HEK293 (cell line): ENCODE data around the gene SGSM2.

Source experiments
- BCL11B ChIP-seq: fragments of 450-650 bp; formaldehyde crosslinking; IDR thresholded peaks from 2 replicates; pipeline ENCODE4 v1.5.1; 2016; ENCODE audit warnings: low read depth, missing biosample characterization, missing genetic modification characterization
- GLI2 ChIP-seq: fragments of 450-650 bp; formaldehyde crosslinking; IDR thresholded peaks from 2 replicates; pipeline ENCODE4; 2017; ENCODE audit warnings: missing biosample characterization, missing genetic modification characterization, low read depth, borderline replicate concordance
- GLIS1 ChIP-seq: fragments of 450-650 bp; formaldehyde crosslinking; IDR thresholded peaks from 2 replicates; pipeline ENCODE4 v1.5.1; 2016; ENCODE audit warnings: missing biosample characterization, missing genetic modification characterization
- GLIS2 ChIP-seq: fragments of 450-650 bp; formaldehyde crosslinking; IDR thresholded peaks from 2 replicates; pipeline ENCODE4 v1.5.1; 2016; ENCODE audit warnings: missing biosample characterization, missing genetic modification characterization
- HIC1 ChIP-seq: fragments of 450-650 bp; formaldehyde crosslinking; IDR thresholded peaks from 2 replicates; pipeline ENCODE4 v1.5.1; 2016; ENCODE audit warnings: missing biosample characterization, missing genetic modification characterization
- KLF8 ChIP-seq: fragments of 450-650 bp; formaldehyde crosslinking; IDR thresholded peaks from 2 replicates; pipeline ENCODE4 v1.5.1; 2016; ENCODE audit warnings: missing biosample characterization, missing genetic modification characterization
- KLF9 ChIP-seq: fragments of 450-650 bp; formaldehyde crosslinking; IDR thresholded peaks from 2 replicates; pipeline ENCODE4 v1.5.1; 2016; ENCODE audit warnings: missing biosample characterization, missing genetic modification characterization, low read depth
- OSR2 ChIP-seq: fragments of 450-650 bp; formaldehyde crosslinking; IDR thresholded peaks from 2 replicates; pipeline ENCODE4 v1.5.1; 2016; ENCODE audit warnings: missing biosample characterization, missing genetic modification characterization
- OVOL3 ChIP-seq: fragments of 450-650 bp; formaldehyde crosslinking; IDR thresholded peaks from 2 replicates; pipeline ENCODE4 v1.5.1; 2016; ENCODE audit warnings: missing biosample characterization, missing genetic modification characterization
- SETDB1 ChIP-seq: IDR thresholded peaks from one replicate; pipeline ENCODE4 v1.6.1; 2017; ENCODE audit warnings: mild to moderate bottlenecking, low read length, moderate library complexity, mixed read lengths; ENCODE audit not compliant: insufficient read length
- YY1 ChIP-seq: fragments of 450-650 bp; formaldehyde crosslinking; IDR thresholded peaks from 2 replicates; pipeline ENCODE4 v1.5.1; 2018; ENCODE audit warnings: missing biosample characterization, missing genetic modification characterization
- ZBTB17 ChIP-seq: fragments of 450-650 bp; formaldehyde crosslinking; IDR thresholded peaks from 2 replicates; pipeline ENCODE4 v1.5.1; 2016; ENCODE audit warnings: missing biosample characterization, missing genetic modification characterization
- ZBTB6 ChIP-seq: fragments of 450-650 bp; formaldehyde crosslinking; IDR thresholded peaks from 2 replicates; pipeline ENCODE4 v1.5.1; 2017; ENCODE audit warnings: missing biosample characterization, missing genetic modification characterization
- ZBTB8A ChIP-seq: fragments of 450-650 bp; formaldehyde crosslinking; IDR thresholded peaks from 2 replicates; pipeline ENCODE4 v1.5.1; 2016; ENCODE audit warnings: missing biosample characterization, missing genetic modification characterization
- ZEB2 ChIP-seq: fragments of 450-650 bp; formaldehyde crosslinking; IDR thresholded peaks from 2 replicates; pipeline ENCODE4 v1.5.1; 2016; ENCODE audit warnings: missing biosample characterization, missing genetic modification characterization
- ZNF121 ChIP-seq: fragments of 450-650 bp; formaldehyde crosslinking; IDR thresholded peaks from 2 replicates; pipeline ENCODE4 v1.5.1; 2016; ENCODE audit warnings: missing biosample characterization, missing genetic modification characterization
- ZNF248 ChIP-seq: fragments of 450-650 bp; formaldehyde crosslinking; IDR thresholded peaks from 2 replicates; pipeline ENCODE4 v1.5.1; 2017; ENCODE audit warnings: missing biosample characterization, missing genetic modification characterization
- ZNF394 ChIP-seq: fragments of 450-650 bp; formaldehyde crosslinking; IDR thresholded peaks from 2 replicates; pipeline ENCODE4 v1.5.1; 2016; ENCODE audit warnings: missing biosample characterization, missing genetic modification characterization, mild to moderate bottlenecking, moderate library complexity, borderline replicate concordance
- ZNF558 ChIP-seq: fragments of 450-650 bp; formaldehyde crosslinking; IDR thresholded peaks from 2 replicates; pipeline ENCODE4 v1.5.1; 2016; ENCODE audit warnings: missing biosample characterization, missing genetic modification characterization
- ZNF580 ChIP-seq: fragments of 450-650 bp; formaldehyde crosslinking; IDR thresholded peaks from 2 replicates; pipeline ENCODE4 v1.5.1; 2016; ENCODE audit warnings: missing biosample characterization, missing genetic modification characterization
- ZNF610 ChIP-seq: fragments of 450-650 bp; formaldehyde crosslinking; IDR thresholded peaks from 2 replicates; pipeline ENCODE4 v1.5.1; 2016; ENCODE audit warnings: missing biosample characterization, missing genetic modification characterization, borderline replicate concordance
- ZNF660 ChIP-seq: fragments of 450-650 bp; IDR thresholded peaks from 2 replicates; pipeline ENCODE4 v1.5.1; 2018; ENCODE audit warnings: missing biosample characterization, mild to moderate bottlenecking, missing genetic modification characterization
- ZNF776 ChIP-seq: fragments of 450-650 bp; formaldehyde crosslinking; IDR thresholded peaks from 2 replicates; pipeline ENCODE4 v1.5.0; 2017; ENCODE audit warnings: missing biosample characterization, missing genetic modification characterization, borderline replicate concordance
- ZNF777 ChIP-seq: fragments of 450-650 bp; formaldehyde crosslinking; IDR thresholded peaks from 2 replicates; pipeline ENCODE4 v1.5.1; 2017; ENCODE audit warnings: missing biosample characterization, missing genetic modification characterization, borderline replicate concordance
- ZNF837 ChIP-seq: fragments of 450-650 bp; formaldehyde crosslinking; IDR thresholded peaks from 2 replicates; pipeline ENCODE4 v1.5.1; 2016; ENCODE audit warnings: missing biosample characterization, missing genetic modification characterization
- ZSCAN4 ChIP-seq: fragments of 450-650 bp; formaldehyde crosslinking; IDR thresholded peaks from 2 replicates; pipeline ENCODE4 v1.5.1; 2017; ENCODE audit warnings: missing biosample characterization, missing genetic modification characterization
- TF ChIP-seq, protein P1 (sequence below): fragments of 450-650 bp; formaldehyde crosslinking; IDR thresholded peaks from 2 replicates; pipeline ENCODE4 v1.5.1; 2016; ENCODE audit warnings: missing biosample characterization, missing genetic modification characterization
- TF ChIP-seq, protein P2 (sequence below): fragments of 450-650 bp; formaldehyde crosslinking; optimal IDR thresholded peaks from 2 replicates; pipeline ENCODE3; 2016; ENCODE audit warnings: missing biosample characterization, mild to moderate bottlenecking, missing genetic modification characterization
- TF ChIP-seq, protein P3 (sequence below): fragments of 450-650 bp; formaldehyde crosslinking; IDR thresholded peaks from 2 replicates; pipeline ENCODE4 v1.5.1; 2016; ENCODE audit warnings: missing biosample characterization, missing genetic modification characterization, borderline replicate concordance

Gene SGSM2

DNA sequence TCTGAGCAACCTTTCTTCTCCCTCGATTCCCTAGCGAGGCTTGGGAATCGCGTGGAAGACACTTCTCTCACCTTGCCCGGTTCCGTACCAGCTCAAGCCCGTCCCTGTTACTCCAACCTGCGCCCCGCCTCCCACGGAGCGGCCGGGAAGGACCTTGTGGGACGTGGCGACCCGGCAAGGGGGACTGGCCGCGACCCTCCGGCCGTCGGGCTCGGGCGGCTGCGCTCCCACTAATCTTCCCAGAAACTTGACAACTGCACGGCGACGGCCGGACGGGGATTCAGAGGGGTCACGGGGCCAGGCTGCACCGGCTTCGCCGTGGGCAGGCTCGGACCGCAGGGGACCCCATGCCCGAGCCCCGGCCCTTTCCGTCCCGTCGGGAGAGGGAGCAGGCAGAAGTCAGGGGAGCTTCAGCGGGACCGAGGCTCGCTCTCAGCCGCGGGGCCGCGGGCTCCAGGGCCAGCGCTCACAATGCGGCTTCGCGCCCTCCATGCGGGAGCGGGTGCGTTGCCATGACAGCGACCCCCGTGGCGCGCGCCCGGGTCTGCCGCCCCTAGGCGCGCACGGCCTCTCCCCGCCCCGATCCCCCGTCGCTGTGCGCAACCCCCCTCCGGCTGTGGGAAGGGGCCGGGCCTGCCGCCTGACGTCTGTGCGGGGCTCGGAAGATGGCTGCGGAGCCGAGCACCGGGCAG, at the start of gene SGSM2 (continued):
- no peak for TF ChIP-seq ZBTB6 (tag by site-specific recombination)
- TF ChIP-seq, protein P1, sequence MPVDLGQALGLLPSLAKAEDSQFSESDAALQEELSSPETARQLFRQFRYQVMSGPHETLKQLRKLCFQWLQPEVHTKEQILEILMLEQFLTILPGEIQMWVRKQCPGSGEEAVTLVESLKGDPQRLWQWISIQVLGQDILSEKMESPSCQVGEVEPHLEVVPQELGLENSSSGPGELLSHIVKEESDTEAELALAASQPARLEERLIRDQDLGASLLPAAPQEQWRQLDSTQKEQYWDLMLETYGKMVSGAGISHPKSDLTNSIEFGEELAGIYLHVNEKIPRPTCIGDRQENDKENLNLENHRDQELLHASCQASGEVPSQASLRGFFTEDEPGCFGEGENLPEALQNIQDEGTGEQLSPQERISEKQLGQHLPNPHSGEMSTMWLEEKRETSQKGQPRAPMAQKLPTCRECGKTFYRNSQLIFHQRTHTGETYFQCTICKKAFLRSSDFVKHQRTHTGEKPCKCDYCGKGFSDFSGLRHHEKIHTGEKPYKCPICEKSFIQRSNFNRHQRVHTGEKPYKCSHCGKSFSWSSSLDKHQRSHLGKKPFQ (tag by site-specific recombination), result no peak
- no peak for TF ChIP-seq GLI2 (tag by site-specific recombination)
- no peak for TF ChIP-seq ZEB2 (tag by site-specific recombination)
- TF ChIP-seq ZNF777 (tag by site-specific recombination), result peak; percentile 72; the same call in 1 of the 2 replicates
- no peak for TF ChIP-seq HIC1 (tag by site-specific recombination)
- TF ChIP-seq ZNF776 (tag by site-specific recombination), result no peak
- no peak for TF ChIP-seq ZNF610 (tag by site-specific recombination)
- 0 out of 2 replicates have a peak, but pooled peaks have one; percentile 24 for TF ChIP-seq YY1
- no peak for TF ChIP-seq ZNF558 (tag by site-specific recombination)
- peak; percentile 46; the same call in 1 of the 2 replicates for TF ChIP-seq BCL11B
- no peak for TF ChIP-seq SETDB1
- no peak for TF ChIP-seq KLF8 (tag by site-specific recombination)
- no peak for TF ChIP-seq ZNF394 (tag by site-specific recombination)
- TF ChIP-seq ZBTB8A (tag by site-specific recombination), result peak; percentile 69
- no peak for TF ChIP-seq OSR2
- peak; percentile 87 for TF ChIP-seq GLIS2 (tag by site-specific recombination)
- no peak for TF ChIP-seq ZNF248
- TF ChIP-seq OVOL3 (tag by site-specific recombination), result no peak
- TF ChIP-seq ZNF121 (tag by site-specific recombination), result no peak
- peak; percentile 33; the same call in 1 of the 2 replicates for TF ChIP-seq ZBTB17 (tag by site-specific recombination)
- TF ChIP-seq, protein P2, sequence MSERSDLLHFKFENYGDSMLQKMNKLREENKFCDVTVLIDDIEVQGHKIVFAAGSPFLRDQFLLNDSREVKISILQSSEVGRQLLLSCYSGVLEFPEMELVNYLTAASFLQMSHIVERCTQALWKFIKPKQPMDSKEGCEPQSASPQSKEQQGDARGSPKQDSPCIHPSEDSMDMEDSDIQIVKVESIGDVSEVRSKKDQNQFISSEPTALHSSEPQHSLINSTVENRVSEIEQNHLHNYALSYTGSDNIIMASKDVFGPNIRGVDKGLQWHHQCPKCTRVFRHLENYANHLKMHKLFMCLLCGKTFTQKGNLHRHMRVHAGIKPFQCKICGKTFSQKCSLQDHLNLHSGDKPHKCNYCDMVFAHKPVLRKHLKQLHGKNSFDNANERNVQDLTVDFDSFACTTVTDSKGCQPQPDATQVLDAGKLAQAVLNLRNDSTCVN (tag by site-specific recombination), result peak; percentile 81
- no peak for TF ChIP-seq ZNF580 (tag by site-specific recombination)
- TF ChIP-seq KLF9 (tag by site-specific recombination), result peak; percentile 32; the same call in 1 of the 2 replicates
- TF ChIP-seq ZNF660 (tag by site-specific recombination), result no peak
- TF ChIP-seq, protein P3, sequence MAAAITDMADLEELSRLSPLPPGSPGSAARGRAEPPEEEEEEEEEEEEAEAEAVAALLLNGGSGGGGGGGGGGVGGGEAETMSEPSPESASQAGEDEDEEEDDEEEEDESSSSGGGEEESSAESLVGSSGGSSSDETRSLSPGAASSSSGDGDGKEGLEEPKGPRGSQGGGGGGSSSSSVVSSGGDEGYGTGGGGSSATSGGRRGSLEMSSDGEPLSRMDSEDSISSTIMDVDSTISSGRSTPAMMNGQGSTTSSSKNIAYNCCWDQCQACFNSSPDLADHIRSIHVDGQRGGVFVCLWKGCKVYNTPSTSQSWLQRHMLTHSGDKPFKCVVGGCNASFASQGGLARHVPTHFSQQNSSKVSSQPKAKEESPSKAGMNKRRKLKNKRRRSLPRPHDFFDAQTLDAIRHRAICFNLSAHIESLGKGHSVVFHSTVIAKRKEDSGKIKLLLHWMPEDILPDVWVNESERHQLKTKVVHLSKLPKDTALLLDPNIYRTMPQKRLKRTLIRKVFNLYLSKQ (tag by site-specific recombination), result no peak
- peak; percentile 71 for TF ChIP-seq GLIS1
- TF ChIP-seq ZNF837 (tag by site-specific recombination), result 0 out of 2 replicates have a peak, but pooled peaks have one; percentile 77
- TF ChIP-seq ZSCAN4 (tag by site-specific recombination), result no peak
